AG10803 (cell line): Measurements from ENCODE around the gene ESYT1.

Source experiments
- DNase-seq: peaks from one replicate; pipeline ENCODE4 v3.0.0; 2010; ENCODE audit warnings: low read depth
- H3K4me3 ChIP-seq: 2 replicates; pipeline ENCODE4 v1.5.1; 2011; ENCODE audit warnings: mild to moderate bottlenecking, low read length, control low read depth
- CTCF ChIP-seq: conservative IDR thresholded peaks from 2 replicates; pipeline ENCODE4 v1.5.1; 2011; ENCODE audit warnings: mild to moderate bottlenecking, low read length, control low read depth, inconsistent platforms

ESYT1 gene

GRCh38 chr12:56134897-56135296 is 6.8 kb downstream of the ESYT1 start:
- no peak for DNase-seq
- H3K4me3 ChIP-seq: no peak overlapping the region
- TF ChIP-seq CTCF: no peak

- no peak for TF ChIP-seq CTCF
- no peak overlapping the region for H3K4me3 ChIP-seq
- DNase-seq: no peak
These were observed 9.9 kb downstream of the ESYT1 start for GRCh38 chr12:56137853-56138571.

- no peak for DNase-seq
- no peak for TF ChIP-seq CTCF
- no peak overlapping the region for H3K4me3 ChIP-seq
These were observed 14.1 kb downstream of the ESYT1 start for GRCh38 chr12:56141946-56142784.

GRCh38 chr12:56143217-56143616 is 15.2 kb downstream of the ESYT1 start:
- no peak for DNase-seq
- H3K4me3 ChIP-seq: no peak overlapping the region
- TF ChIP-seq CTCF: no peak

- H3K4me3 ChIP-seq: no peak overlapping the region
These were observed 15.8 kb downstream of the ESYT1 start for GRCh38 chr12:56143870-56144269.

GRCh38 chr12:56145217-56145616 is 17.1 kb downstream of the ESYT1 start:
- H3K4me3 ChIP-seq: no peak overlapping the region
- TF ChIP-seq CTCF: no peak
- DNase-seq: no peak

More at GRCh38 chr12:56143870-56144269, 15.8 kb downstream of the ESYT1 start:
- no peak for DNase-seq
- TF ChIP-seq CTCF: no peak
